SK-N-MC (cell line): ENCODE data around the gene KIF25.

Source experiments
- DNase-seq: peaks from one replicate; pipeline ENCODE4 v3.0.0-alpha.2; 2011; ENCODE audit warnings: low read depth, low spot score
- H3K27ac ChIP-seq: fragments of 200-600 bp; sonication (generic); 2 replicates; pipeline ENCODE4 v1.5.1; 2016; ENCODE audit warnings: mixed run types
- H3K36me3 ChIP-seq: fragments of 200-600 bp; sonication (generic); 2 replicates; pipeline ENCODE4 v1.6.1; 2017; ENCODE audit warnings: antibody characterized with exemption, low read length, mixed read lengths; ENCODE audit not compliant: insufficient read depth
- H3K4me3 ChIP-seq: fragments of 200-600 bp; sonication (generic); 2 replicates; pipeline ENCODE4 v1.5.1; 2016
- H3K9ac ChIP-seq: fragments of 200-600 bp; sonication (generic); 2 replicates; pipeline ENCODE4 v1.8.0; 2017; ENCODE audit warnings: mixed run types, mixed read lengths; ENCODE audit not compliant: insufficient read length
- H3K9me3 ChIP-seq: fragments of 200-600 bp; sonication (generic); 2 replicates; pipeline ENCODE4 v1.6.1; 2017; ENCODE audit warnings: low read depth, mild to moderate bottlenecking, antibody characterized with exemption, low read length, moderate library complexity, mixed read lengths
- EZH2 ChIP-seq: fragments of 200-600 bp; sonication (generic); IDR thresholded peaks from one replicate; pipeline ENCODE4 v1.6.1; 2017; ENCODE audit warnings: antibody characterized with exemption
- FOXP2 ChIP-seq: optimal IDR thresholded peaks from 2 replicates; pipeline ENCODE3; 2011; ENCODE audit warnings: mild to moderate bottlenecking, moderate library complexity; ENCODE audit not compliant: insufficient read depth; ENCODE audit errors: extremely low read length, control extremely low read depth
- POLR2AphosphoS5 ChIP-seq: IDR thresholded peaks from 2 replicates; pipeline ENCODE4 v1.6.1; 2012; ENCODE audit warnings: mild to moderate bottlenecking, low read depth, low read length, borderline replicate concordance

KIF25 gene

DNA sequence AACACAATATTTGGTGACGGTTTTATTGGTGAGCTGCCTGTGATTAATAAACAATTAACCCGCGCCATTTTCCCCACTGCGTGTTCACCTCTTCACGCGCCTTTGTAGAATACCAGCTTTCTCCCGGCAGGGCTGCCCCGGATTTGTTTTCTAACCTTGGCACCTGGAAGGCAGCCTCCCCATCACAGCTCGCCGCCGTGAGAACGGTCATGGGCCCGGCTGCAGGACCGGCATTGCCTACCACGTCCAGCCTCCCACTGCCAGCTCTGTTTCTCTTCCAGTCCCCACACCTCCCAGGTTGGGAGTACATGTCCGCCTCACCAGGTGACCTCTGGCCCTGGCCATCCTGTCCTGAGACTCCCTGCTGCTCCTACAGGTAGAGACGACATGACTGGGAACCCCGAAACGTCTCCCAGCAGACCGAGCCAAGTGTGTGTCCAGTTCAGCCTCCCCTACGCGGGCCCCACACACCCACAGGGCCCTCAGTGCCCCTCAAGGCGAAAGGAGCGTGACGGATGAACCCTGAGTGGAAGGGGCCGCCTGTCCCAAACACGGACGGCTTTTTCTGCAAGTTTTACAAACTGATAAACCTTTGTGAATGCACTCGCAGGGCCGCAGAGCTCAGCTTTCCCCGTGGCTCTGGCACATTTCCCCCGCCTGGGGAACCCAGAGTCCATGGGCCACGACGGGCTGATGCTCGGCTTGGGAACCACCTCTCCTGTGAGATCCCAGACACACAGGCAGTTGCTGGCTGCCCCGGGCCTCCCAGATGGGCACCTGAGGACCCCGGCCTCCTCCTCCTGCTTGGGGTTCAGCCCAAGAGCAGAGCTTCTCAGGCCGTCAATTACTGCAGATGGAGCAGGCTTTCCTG lies 55.9 kb downstream of the KIF25 start:
- TF ChIP-seq POLR2AphosphoS5: no peak
- TF ChIP-seq EZH2: no peak
- no peak for TF ChIP-seq FOXP2
- H3K4me3 ChIP-seq: no peak overlapping the region
- no peak overlapping the region for H3K9ac ChIP-seq
- no peak overlapping the region for H3K27ac ChIP-seq
- DNase-seq: no peak
- no peaks in the 10 kb centered on the region for H3K36me3 ChIP-seq
- no peaks in the 10 kb centered on the region for H3K9me3 ChIP-seq

DNA sequence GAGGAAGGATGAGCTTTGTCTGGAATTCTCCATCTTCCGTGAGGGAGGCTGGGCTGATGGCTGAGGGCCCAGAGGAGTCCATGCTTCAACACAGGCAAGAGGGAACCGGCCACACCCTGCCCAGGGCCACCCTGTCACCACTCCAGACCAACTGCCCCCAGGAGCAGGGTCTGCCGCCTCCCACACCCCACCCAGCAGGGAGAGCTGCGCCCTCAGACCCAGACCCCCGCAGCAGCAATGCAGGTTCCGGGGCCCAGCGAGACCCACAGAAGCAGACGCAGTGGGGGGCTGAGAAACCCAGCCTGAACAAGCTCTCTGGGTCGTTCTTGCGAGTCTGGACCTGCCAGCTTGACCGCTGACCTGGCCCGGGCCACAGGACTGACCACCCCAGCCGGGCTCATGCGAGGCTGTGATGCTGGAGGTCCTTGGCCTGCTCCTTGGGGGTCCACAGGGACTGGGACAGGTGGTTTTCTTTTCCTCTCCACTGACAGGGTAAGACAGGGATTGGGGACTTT lies 56.5 kb downstream of the KIF25 start:
- no peak for DNase-seq
- H3K9me3 ChIP-seq: no peaks in the 10 kb centered on the region
- H3K9ac ChIP-seq: no peak overlapping the region

DNA sequence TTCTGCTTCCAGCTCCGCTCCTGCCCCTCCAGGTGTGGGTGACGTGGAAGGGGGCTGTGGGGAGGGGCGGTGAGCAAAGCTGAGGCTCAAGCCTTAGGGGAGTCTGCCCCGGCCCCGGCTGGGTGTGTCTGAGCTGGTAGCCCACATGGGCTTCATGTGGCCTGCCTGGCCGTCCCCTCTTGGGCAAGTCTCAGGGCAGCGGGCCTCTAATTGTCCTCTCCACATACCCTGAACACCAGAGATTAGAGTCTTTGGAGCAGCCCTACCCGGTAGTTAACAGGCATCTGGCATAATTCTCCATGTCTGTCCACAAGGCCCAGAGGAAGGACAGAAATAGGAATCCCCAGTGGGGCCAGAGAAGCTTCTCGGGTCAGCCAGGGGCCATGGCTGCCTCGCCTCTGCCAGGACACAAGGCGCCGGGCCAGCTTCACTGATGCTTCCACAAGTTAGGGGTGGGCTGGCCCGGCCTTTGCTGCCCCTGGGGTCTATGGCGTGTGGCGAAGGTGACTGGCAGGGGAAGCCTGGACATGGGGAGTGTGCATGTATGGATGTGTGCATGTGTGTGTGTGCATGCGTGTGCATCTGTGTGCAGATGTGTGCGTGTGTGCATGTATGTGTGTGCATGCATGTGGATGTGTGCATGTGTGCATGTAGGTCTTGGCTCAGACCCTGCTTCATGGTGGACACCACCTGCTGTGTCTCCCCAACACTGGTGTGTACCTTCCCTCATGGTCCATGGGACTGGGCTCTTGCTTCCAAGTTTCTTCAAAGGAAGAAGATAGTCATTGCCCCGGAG lies 57.5 kb downstream of the KIF25 start:
- DNase-seq: no peak
- no peak overlapping the region for H3K27ac ChIP-seq
- H3K4me3 ChIP-seq: no peak overlapping the region
- no peaks in the 10 kb centered on the region for H3K9me3 ChIP-seq
- no peak for TF ChIP-seq POLR2AphosphoS5
- no peak for TF ChIP-seq FOXP2
- TF ChIP-seq EZH2: no peak
- H3K36me3 ChIP-seq: no peaks in the 10 kb centered on the region
- no peak overlapping the region for H3K9ac ChIP-seq

More for the DNA sequence above, 56.5 kb downstream of the KIF25 start:
- Histone ChIP-seq H3K27ac (no peak overlapping the region), H3K4me3 (no peak overlapping the region), H3K36me3 (no peaks in the 10 kb centered on the region)
- TF ChIP-seq FOXP2 (no peak), EZH2 (no peak), POLR2AphosphoS5 (no peak)

DNA sequence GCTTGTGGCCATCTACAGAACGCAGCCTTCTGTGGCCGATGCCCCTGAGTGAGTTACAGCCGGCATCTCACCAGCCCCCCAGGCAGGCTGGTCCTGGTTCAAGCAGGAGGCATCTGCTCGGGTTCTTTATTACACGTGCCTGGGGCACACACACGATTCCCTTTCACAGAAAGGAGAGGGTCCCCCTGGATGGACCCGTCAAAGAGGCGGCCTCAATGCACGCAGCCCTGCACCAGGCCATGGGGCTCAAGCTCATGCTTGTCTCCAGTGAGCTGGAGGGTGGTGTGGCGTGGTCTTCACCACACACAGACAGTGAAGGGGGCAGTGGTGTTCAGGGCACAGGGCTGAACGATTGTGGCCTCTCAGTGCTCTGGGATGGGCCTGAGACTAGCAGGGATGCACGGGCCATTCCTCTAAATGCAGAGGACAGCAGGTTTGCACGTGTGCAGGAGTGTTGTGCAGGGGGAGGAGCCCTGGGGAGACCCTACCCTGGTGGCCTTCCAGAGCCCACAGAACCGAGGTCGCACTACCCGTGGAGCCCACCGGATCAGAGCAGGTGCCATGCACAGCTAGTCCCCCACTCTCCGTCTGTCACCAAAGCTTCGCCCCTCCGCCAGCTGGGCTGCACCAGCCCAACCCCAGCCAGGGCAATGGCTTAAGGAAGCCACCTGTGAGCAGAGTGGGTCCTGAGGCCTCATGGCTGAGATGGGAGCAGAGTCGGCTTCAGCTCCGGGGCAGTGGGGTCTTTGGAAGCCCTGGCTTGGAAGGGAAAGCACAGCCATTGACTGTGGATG lies 58.4 kb downstream of the KIF25 start:
- Histone ChIP-seq H3K27ac (no peak overlapping the region), H3K4me3 (no peak overlapping the region)

DNA sequence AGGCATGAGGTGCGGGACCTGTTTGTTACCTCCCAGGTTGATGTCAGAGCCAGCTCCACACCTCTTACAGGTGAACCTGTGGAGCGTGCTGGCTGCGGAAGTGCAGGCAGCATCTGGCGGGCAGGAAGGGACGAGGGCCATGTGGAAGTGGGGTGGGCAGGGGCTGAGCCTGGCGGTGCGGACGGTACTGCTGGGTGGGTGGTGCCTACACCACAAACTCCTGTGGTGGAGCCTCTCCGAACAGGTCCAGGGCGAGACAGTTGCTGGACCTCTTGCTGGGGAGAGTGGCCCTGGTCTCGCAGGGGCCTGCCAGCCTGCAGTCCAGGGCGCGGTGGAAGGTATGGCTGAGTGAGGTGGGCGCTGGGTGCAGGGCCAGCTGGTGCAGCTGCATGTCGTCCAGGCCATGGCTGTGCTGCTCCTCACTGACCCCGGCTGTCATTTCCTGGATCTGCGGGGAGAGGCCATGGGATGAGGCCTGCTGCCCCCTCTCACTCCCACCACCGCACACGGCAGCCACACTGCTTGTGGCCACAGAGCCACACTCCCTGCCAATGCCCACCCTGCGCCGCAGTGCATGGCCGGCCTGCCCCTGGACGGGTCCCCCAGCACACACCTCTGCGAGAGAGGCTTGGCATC lies 59.5 kb downstream of the KIF25 start:
- H3K4me3 ChIP-seq: no peak overlapping the region
- DNase-seq: no peak
- H3K27ac ChIP-seq: no peak overlapping the region
- H3K9me3 ChIP-seq: no peaks in the 10 kb centered on the region
- no peak for TF ChIP-seq EZH2
- TF ChIP-seq FOXP2: no peak
- TF ChIP-seq POLR2AphosphoS5: no peak
- no peaks in the 10 kb centered on the region for H3K36me3 ChIP-seq
- no peak overlapping the region for H3K9ac ChIP-seq

More for the DNA sequence above, 58.4 kb downstream of the KIF25 start:
- no peak overlapping the region for H3K9ac ChIP-seq
- no peaks in the 10 kb centered on the region for H3K36me3 ChIP-seq
- no peak for TF ChIP-seq FOXP2
- TF ChIP-seq EZH2: no peak
- TF ChIP-seq POLR2AphosphoS5: no peak
- H3K9me3 ChIP-seq: no peaks in the 10 kb centered on the region
- DNase-seq: no peak

DNA sequence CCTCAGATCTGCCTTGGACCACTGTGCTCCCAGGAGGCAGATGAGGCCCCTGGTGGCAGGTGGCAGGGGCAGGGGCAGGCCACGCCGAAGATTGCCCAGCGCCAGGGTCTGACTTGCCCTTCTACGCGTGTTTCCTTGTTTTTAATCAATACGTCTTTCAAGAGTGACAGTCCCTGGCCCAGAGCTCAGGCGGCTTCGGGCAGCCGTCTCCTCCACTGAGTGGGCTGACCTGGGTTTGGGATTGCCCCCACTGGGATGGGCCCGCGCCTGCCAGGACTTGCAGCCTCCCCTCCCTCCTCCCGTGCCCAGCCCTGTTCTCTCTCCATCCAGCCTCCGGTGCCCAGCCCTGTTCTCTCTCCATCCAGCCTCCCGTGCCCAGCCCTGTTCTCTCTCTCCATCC lies 60.4 kb downstream of the KIF25 start:
- Histone ChIP-seq H3K4me3 (no peak overlapping the region), H3K9me3 (no peaks in the 10 kb centered on the region), H3K27ac (no peak overlapping the region), H3K9ac (no peak overlapping the region), H3K36me3 (no peaks in the 10 kb centered on the region)
- DNase-seq: no peak
- TF ChIP-seq POLR2AphosphoS5: no peak
- TF ChIP-seq FOXP2: no peak

DNA sequence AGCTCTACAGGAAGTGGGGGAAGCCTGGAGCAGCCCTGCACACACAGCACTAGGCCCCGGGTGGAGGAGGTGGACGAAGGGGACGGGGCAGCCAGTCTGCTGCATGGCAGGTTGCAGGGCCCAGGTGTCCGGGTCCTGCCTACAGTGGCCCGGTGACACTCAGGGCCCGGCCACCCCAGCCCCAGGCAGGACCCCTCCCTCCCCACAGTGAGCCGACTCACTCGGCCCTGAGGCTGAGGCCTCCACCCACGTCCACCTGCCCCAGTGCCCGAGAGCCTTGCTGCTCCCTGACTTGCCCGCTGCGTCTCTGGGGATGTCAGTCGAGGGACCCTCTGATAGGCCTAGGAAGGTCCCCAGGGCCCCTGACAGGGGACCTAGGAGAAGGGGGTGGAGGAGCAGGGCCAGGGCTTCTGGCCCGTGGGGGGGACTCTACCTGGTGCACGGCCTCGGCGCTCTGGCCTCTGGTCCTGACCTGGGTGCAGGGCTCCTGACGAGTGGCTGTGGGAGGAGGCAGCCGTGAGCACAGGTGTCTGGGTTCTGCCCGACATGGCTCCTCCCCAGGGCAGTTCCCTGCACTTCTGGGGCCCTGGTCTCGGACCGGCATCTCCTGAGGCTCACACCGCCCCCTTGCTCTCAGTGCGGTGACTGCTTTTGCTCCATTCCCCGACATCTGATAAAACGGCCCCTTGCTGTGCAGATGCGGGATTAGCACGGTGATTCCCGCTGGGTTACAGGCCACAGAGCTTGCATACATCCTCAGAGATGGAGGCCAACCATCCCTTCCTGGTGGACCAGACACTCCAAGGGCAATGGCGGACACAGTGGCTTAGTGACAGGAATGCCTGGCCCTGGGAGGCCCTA lies 61.5 kb downstream of the KIF25 start:
- H3K4me3 ChIP-seq: no peak overlapping the region
- no peak overlapping the region for H3K27ac ChIP-seq
- TF ChIP-seq EZH2 (no peak), FOXP2 (no peak), POLR2AphosphoS5 (no peak)
- no peak overlapping the region for H3K9ac ChIP-seq
- H3K9me3 ChIP-seq: no peaks in the 10 kb centered on the region
- DNase-seq: no peak
- no peaks in the 10 kb centered on the region for H3K36me3 ChIP-seq
